Lung (tissue), 12 donors: Measurements from ENCODE around the gene MOBP. TPM values are rescaled to one million over a fixed set of nuclear protein-coding genes. Genes with fewer than 3 reads are reported as not detected.

Experiments
- ATAC-seq: fragments of 200-7000 bp; cut with Tn5 transposase; one replicate; pipeline ENCODE4 v1.9.1; 2020; ENCODE audit warnings: moderate number of reproducible peaks; ENCODE audit not compliant: insufficient read depth, low FRiP score
- DNase-seq, 3 donors: peaks; one replicate each; pipeline ENCODE4 v3.0.0-alpha.2; 2013 to 2017
- H3K27ac ChIP-seq, 2 donors: one replicate each; pipeline ENCODE4 v1.5.1; 2013; ENCODE audit warnings: mild to moderate bottlenecking in 2 of 2, moderate library complexity in 2 of 2, control low read depth in 1 of 2, inconsistent platforms in 1 of 2, low read depth in 1 of 2, low read length in 1 of 2
- H3K27me3 ChIP-seq, 3 donors: one replicate each; pipeline ENCODE4 v1.5.1; 2013; ENCODE audit warnings: low read length in 2 of 3; ENCODE audit not compliant: control insufficient read depth in 3 of 3, insufficient read depth in 3 of 3
- H3K36me3 ChIP-seq, 4 donors: one replicate each; pipeline ENCODE4 v1.5.1; 2013; ENCODE audit warnings: low read length in 4 of 4, mild to moderate bottlenecking in 1 of 4, moderate library complexity in 1 of 4; ENCODE audit not compliant: control insufficient read depth in 4 of 4, insufficient read depth in 4 of 4
- H3K4me1 ChIP-seq, 5 donors: one replicate each; pipeline ENCODE4 v1.5.1; 2013; ENCODE audit warnings: low read length in 5 of 5, mild to moderate bottlenecking in 2 of 5, moderate library complexity in 1 of 5; ENCODE audit not compliant: control insufficient read depth in 5 of 5, insufficient read depth in 5 of 5
- H3K4me3 ChIP-seq: one replicate; pipeline ENCODE4 v1.5.1; 2013; ENCODE audit warnings: mild to moderate bottlenecking, control low read depth, moderate library complexity
- H3K9ac ChIP-seq, 2 donors: one replicate each; pipeline ENCODE4 v1.5.1; 2013; ENCODE audit warnings: low read length in 2 of 2, control low read depth in 1 of 2; ENCODE audit not compliant: insufficient read depth in 1 of 2
- H3K9me3 ChIP-seq, 4 donors: one replicate each; pipeline ENCODE4 v1.5.1; 2013; ENCODE audit warnings: low read length in 3 of 4, mild to moderate bottlenecking in 1 of 4, moderate library complexity in 1 of 4; ENCODE audit not compliant: control insufficient read depth in 4 of 4, insufficient read depth in 3 of 4
- CTCF ChIP-seq: IDR thresholded peaks from 2 replicates; pipeline ENCODE4 v1.5.1; 2012; ENCODE audit warnings: mild to moderate bottlenecking; ENCODE audit errors: control extremely low read depth, extremely low read depth
- WGBS, 2 donors: extraction: QIAGEN DNeasy Blood & Tissue Kit; methylation state at CpG; one replicate each; pipeline ENCODE4 v1.1.7; 2013; 5-methylcytosine and 5-hydroxymethylcytosine counted together
- polyA plus RNA-seq, 2 donors: library from polyadenylated mRNA; stranded (reverse); fragments of 200-250 nt; gene quantifications; one replicate each; pipeline ENCODE4 v1.2.1, GENCODE V29; 2013
- total RNA-seq, 2 donors: library from RNA; depleted of rRNA in 1 of 2; stranded (reverse); fragments of >200 nt in 1 of 2; gene quantifications; one replicate each; pipeline ENCODE4 v1.2.1, GENCODE V29; 2014 to 2021
- donor health status: control.
- donor health status: control.
- donor health status: Bipolar disorder and iron deficiency.
- donor health status: healthy.
- donor health status: DM: yes; HTN: yes; CAD: no.

Gene MOBP
- total and polyA plus RNA-seq, 4 donors = 0.10 to 0.18 (median 0.16) TPM

- Histone ChIP-seq H3K9ac (no peak overlapping the region), H3K36me3 (no peaks in the 10 kb centered on the region), H3K4me3 (no peak overlapping the region), H3K27ac (no peak overlapping the region), H3K4me1 (no peaks in the 10 kb centered on the region), H3K27me3 (no peaks in the 10 kb centered on the region), H3K9me3 (peaks cover 0 to 5% (median 1%) of the 10 kb centered on the region in 4 donors)
- no peak for DNase-seq
- ATAC-seq = no peak
- no peak for TF ChIP-seq CTCF
These were observed 9.3 kb downstream of the MOBP start for GRCh38 chr3:39476783-39477182.

- Histone ChIP-seq H3K4me1 (no peaks in the 10 kb centered on the region), H3K9me3 (peaks cover 0 to 5% (median 1%) of the 10 kb centered on the region in 4 donors), H3K9ac (no peak overlapping the region), H3K4me3 (no peak overlapping the region), H3K27ac (no peak overlapping the region), H3K36me3 (no peaks in the 10 kb centered on the region), H3K27me3 (no peaks in the 10 kb centered on the region)
- no peak for TF ChIP-seq CTCF
- DNase-seq (no peak), ATAC-seq (no peak)
- 86 to 94% methylated on average over 1 of the region's 1 CpG for WGBS, 2 donors
These were observed 10.7 kb downstream of the MOBP start for GRCh38 chr3:39478226-39478625.

GRCh38 chr3:39479701-39480414 lies 12.4 kb downstream of the MOBP start:
- no peaks in the 10 kb centered on the region for H3K36me3 ChIP-seq
- H3K4me3 ChIP-seq = no peak overlapping the region
- H3K27ac ChIP-seq = no peak overlapping the region
- H3K4me1 ChIP-seq = no peaks in the 10 kb centered on the region
- WGBS, 2 donors = 75 to 83% methylated on average over 7 of the region's 7 CpGs
- H3K9ac ChIP-seq = no peak overlapping the region
- DNase-seq (no peak), ATAC-seq (no peak)
- peaks cover 0 to 5% (median 1%) of the 10 kb centered on the region in 4 donors for H3K9me3 ChIP-seq
- no peaks in the 10 kb centered on the region for H3K27me3 ChIP-seq
- no peak for TF ChIP-seq CTCF

GRCh38 chr3:39485547-39485946 lies 18.1 kb downstream of the MOBP start:
- Histone ChIP-seq H3K4me1 (no peaks in the 10 kb centered on the region), H3K4me3 (no peak overlapping the region), H3K9ac (no peak overlapping the region), H3K27me3 (no peaks in the 10 kb centered on the region), H3K27ac (no peak overlapping the region), H3K36me3 (no peaks in the 10 kb centered on the region), H3K9me3 (no peaks in the 10 kb centered on the region)
- no peak for DNase-seq
- no peak for TF ChIP-seq CTCF
- ATAC-seq = no peak
- WGBS, 2 donors = 90 to 96% methylated on average over 8 of the region's 8 CpGs
